Measurements from ENCODE around the gene CDH12.
"Not testable (repeated sequence)": the region's sequence is repeated elsewhere in the genome, so short reads cannot be mapped to it uniquely, and the experiment has no call there.

The CDH12 gene

GRCh38 chr5:22278164-22278563 lies 575.0 kb downstream of the CDH12 start:
- DNase-seq (ENCODE audit: low spot score): no peak

GRCh38 chr5:22277006-22277405 lies 576.1 kb downstream of the CDH12 start:
- DNase-seq (ENCODE audit: low spot score): no peak

DNA sequence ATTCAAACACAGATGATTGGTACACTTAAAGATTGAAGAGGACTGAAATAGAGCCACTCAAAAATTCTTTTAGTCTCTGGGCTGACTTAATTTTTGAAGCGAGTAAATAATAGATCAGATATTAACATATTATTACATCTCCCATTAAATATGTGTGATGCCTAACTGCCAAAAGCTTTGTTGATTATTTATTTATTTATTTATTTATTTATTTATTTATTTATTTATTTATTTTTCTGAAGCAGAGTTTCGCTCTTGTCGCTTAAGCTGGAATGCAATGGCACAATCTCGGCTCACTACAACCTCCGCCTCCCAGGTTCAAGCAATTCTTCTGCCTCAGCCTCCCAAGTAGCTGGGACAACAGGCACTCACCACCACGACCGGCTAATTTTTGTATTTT lies 587.3 kb downstream of the CDH12 start:
- DNase-seq (ENCODE audit: low spot score): not testable (repeated sequence)

GRCh38 chr5:22258139-22258538 lies 595.0 kb downstream of the CDH12 start:
- no peak for DNase-seq (ENCODE audit: low spot score)

GRCh38 chr5:22250528-22250927 lies 602.6 kb downstream of the CDH12 start:
- DNase-seq (ENCODE audit: low spot score): no peak

DNA sequence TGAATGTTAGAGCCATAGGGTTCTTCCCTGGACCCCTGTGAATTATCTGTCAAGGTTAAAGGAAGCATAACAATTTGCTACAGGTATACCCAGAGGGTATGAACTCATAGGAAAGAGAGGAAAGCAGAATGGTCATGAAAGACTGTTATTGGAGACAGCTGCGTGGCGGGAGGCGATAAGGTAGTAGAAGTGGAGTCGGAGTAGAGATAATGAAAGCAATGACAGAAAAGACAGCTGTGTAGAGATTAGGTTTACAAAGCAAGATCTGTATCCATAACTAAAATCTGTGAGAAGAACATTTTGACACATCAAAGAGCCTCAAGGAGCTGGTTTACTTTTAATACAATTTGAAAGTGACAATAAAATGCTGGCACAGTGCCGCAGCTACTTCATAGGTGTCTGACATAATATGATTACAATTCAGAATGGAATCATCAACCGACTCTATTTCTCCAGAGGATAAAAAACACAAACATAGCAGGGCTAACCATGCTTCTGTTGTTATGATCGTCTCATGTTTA lies 603.9 kb downstream of the CDH12 start:
- no peak for DNase-seq (ENCODE audit: low spot score)

- DNase-seq (ENCODE audit: low spot score): no peak
Measured at GRCh38 chr5:22245770-22246169, 607.4 kb downstream of the CDH12 start.

GRCh38 chr5:22242532-22242931 lies 610.6 kb downstream of the CDH12 start:
- DNase-seq (ENCODE audit: low spot score): no peak

DNA sequence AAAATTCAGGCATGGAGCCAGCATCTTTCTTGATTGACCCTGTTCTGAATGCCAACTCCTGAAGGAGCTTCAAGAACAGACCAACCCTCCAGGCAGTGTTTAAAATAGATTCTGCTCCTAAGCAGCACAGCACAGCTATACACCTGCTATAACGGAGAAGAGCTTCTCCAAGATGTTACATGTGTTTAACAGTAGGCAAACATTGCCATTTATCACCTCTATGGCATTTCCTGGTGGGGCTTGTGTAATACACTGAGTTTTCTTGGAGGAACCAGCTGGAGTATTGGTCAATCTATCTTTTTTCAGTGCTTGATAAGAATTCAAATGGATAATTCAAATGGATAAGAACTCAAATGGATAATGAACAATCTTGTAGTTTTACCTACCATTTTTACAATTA lies 615.1 kb downstream of the CDH12 start:
- no peak for DNase-seq (ENCODE audit: low spot score)

GRCh38 chr5:22226423-22226822 lies 626.7 kb downstream of the CDH12 start:
- no peak for DNase-seq (ENCODE audit: low spot score)

GRCh38 chr5:22223079-22223478 lies 630.1 kb downstream of the CDH12 start:
- DNase-seq (ENCODE audit: low spot score): no peak

GRCh38 chr5:22213703-22214495 lies 639.2 kb downstream of the CDH12 start:
- not testable (repeated sequence) for DNase-seq (ENCODE audit: low spot score)

- DNase-seq (ENCODE audit: low spot score): not testable (repeated sequence)
Measured at GRCh38 chr5:22212254-22212991, 640.7 kb downstream of the CDH12 start.

DNA sequence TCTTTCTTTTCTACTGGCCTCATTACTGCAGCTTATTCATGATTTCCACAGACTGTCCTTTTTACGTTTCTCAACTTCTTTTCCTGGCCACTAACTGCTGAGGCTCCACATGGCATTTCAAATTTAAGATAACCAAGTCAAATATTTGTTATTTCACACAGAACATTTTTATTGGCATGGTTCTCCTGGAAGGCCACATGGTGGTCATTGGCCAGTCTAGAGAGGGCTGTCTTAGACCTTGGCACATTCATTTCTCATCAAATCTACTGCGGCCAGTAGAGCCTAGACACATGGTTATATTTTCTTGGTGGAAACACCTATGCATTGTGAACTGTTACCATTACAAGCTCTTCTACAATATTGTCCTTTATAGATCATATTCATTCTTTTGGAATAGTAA lies 644.7 kb downstream of the CDH12 start:
- DNase-seq (ENCODE audit: low spot score): not testable (repeated sequence)

DNA sequence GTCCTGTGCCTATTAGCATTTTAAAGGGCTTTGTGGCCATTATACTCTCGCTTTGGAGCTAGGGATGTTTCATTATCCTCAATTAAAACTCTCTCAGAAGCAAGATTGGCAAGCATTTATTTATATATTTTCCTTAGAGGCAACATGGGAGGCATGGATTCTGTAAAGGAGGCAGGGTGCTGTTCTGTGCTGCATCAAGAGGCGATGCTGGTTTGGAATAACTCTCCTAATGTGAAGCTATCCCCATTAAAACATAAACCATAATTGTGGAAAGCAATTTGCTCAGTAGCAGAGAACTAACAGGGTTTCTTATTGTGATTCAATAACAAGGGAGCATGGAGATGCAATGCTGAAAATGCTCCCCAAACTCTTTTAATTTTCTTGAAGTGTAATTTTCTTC lies 664.5 kb downstream of the CDH12 start:
- DNase-seq (ENCODE audit: low spot score): not testable (repeated sequence)

- DNase-seq (ENCODE audit: low spot score): not testable (repeated sequence)
Measured at GRCh38 chr5:22187632-22188228, 665.4 kb downstream of the CDH12 start.

DNA sequence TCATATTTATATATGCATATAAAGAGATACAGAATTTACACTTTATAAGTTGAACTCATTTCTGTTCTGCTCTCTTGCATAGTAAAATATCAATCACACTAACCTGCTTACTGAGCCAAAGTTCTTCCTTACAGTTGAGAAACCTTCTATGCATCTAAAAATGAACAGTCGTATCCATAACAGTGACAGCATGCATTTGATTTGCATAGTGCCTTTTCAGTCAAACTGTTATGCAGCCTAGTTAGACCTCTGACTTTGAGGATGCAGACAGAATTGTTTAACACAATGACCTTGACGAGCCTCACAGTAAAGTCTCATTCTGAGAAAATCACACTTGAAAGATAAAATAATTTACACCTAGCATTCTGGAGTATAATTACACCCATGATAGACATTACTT lies 683.9 kb downstream of the CDH12 start:
- DNase-seq (ENCODE audit: low spot score): not testable (repeated sequence)

DNA sequence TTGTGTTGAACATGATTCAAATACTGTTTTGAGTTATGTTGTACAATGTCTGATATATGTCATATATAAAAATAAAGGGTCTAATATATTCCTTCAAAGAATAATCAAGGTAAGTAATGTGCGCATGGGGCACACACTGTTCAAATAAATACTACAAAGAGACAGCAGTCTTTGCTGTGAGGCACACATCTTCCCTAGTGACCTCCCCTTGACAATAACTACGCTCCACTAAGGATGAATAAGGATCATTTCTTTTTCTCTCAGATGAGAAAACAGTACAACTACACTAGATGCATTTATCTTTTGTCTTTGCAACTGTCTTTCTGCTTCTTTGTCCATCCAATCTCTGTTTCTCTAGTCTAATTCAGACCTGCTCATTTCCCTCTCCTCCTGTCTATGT lies 684.4 kb downstream of the CDH12 start:
- DNase-seq (ENCODE audit: low spot score): not testable (repeated sequence)

DNA sequence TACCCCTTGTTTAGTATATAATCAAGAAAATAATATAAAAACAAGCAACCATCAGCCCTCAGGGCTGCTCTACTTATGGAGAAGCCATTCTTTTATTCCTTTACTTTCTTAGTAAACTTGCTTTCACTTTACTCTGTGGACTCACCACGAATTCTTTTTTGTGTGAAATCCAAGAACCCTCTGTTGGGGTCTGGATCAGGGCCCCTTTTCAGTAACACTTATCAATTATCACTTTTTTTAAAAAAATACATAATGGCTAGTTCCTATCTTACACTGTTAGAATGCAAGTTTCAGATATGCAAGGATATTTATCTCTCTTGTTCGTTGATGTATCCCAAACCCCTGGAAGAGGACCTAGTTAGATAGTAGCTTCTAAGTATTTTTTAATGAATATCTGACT lies 687.2 kb downstream of the CDH12 start:
- not testable (repeated sequence) for DNase-seq (ENCODE audit: low spot score)

DNA sequence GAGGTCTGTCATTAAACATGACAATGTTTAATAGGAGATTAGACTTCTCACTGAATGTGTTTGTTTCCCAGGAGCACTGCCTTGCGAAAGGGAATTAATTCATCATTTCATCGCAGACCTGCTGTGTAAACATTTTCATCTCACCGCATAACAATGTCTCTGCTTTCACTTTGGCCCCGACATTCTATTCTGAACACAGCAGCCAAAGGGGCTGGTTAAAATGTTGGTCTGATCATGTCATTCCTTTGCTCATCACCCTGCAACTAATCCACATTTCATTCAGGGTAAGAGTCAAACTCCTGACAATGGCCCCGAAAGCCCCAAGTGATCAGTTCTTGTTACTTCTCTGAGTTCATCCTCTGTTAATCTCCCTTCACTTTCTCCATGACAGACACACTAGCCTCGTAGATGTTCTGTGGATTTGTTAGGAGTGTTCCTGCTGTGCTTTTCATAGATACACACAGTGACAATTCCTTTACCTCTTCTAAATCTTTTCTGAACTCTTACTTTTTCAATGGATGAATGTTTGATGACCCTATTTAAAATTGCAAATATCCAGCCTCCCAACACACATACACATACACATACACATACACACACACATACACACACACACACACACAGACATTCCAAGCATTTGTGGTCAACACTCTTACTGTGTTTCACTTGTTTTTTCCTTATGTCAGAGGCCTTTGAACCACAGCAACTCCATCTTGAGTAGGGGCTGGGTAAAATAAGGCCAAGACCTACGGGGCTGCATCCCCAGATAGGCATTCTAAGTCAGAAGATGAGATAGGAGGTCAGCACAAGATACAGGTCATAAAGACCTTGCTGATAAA lies 688.0 kb downstream of the CDH12 start:
- not testable (repeated sequence) for DNase-seq (ENCODE audit: low spot score)

GRCh38 chr5:22156953-22157352 lies 696.2 kb downstream of the CDH12 start:
- DNase-seq (ENCODE audit: low spot score): not testable (repeated sequence)

GRCh38 chr5:22154779-22155178 lies 698.4 kb downstream of the CDH12 start:
- DNase-seq (ENCODE audit: low spot score): not testable (repeated sequence)
